Measurements from ENCODE around the gene ARRB1.

ARRB1 gene

DNA sequence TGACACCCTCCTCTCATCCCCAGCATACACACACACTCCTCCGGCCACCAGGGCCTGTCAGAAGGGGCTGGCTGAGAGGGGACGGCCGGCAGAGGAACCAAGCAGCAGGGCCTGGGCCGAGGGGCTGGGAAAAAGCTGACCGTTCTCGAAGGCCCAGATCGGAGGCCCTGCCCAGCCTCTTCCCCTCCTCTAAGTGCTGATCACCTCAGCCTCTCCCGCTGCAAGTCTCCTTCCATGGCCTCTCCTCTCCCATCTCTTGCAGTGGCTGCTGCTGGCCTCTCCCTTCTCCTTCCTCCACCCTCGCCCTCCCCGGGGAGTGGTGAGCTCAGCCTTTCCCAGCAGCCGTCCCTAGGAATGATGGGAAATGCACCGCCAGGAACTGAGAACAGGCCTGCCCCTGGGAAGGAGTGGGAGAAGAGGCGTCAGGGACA, 39.6 kb downstream of the ARRB1 start:
- H3K27ac ChIP-seq, result peak overlapping the region; percentile 49
- TF ChIP-seq, protein P1, sequence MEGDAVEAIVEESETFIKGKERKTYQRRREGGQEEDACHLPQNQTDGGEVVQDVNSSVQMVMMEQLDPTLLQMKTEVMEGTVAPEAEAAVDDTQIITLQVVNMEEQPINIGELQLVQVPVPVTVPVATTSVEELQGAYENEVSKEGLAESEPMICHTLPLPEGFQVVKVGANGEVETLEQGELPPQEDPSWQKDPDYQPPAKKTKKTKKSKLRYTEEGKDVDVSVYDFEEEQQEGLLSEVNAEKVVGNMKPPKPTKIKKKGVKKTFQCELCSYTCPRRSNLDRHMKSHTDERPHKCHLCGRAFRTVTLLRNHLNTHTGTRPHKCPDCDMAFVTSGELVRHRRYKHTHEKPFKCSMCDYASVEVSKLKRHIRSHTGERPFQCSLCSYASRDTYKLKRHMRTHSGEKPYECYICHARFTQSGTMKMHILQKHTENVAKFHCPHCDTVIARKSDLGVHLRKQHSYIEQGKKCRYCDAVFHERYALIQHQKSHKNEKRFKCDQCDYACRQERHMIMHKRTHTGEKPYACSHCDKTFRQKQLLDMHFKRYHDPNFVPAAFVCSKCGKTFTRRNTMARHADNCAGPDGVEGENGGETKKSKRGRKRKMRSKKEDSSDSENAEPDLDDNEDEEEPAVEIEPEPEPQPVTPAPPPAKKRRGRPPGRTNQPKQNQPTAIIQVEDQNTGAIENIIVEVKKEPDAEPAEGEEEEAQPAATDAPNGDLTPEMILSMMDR (IDR thresholded peaks at IDR 0.05; ENCODE audit: low read depth, low read length), result no peak
- peaks cover 4% of the 10 kb centered on the region for H3K36me3 ChIP-seq
- no peaks in the 10 kb centered on the region for H3K27me3 ChIP-seq (ENCODE audit: insufficient read depth, low read depth, severe bottlenecking)
- no peak overlapping the region for H3K4me3 ChIP-seq (ENCODE audit: low read depth, low read length)
- DNase-seq, result peak; percentile 41
- no peaks in the 10 kb centered on the region for H3K9me3 ChIP-seq (ENCODE audit: severe bottlenecking)

DNA sequence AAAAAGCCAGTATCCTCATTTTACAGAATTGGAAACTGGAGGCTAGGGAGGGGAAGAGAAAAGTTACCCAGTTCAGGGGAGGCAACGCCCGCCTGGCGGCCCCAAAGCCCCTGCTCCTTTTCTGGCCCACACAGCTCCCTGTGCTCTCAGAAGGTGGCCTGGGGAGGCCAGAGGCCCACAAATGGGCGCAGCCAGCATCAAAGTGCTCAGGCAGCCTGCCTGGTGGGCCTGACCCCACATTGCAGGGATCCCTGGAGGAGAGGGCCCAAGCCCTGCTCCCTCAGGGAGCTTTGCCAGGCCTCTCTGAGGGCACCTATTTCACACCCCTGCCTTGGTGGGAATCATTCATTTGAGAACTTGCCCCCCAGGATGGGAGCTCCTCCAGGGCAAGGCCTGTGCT, 42.5 kb downstream of the ARRB1 start:
- H3K27ac ChIP-seq, result no peak overlapping the region

DNA sequence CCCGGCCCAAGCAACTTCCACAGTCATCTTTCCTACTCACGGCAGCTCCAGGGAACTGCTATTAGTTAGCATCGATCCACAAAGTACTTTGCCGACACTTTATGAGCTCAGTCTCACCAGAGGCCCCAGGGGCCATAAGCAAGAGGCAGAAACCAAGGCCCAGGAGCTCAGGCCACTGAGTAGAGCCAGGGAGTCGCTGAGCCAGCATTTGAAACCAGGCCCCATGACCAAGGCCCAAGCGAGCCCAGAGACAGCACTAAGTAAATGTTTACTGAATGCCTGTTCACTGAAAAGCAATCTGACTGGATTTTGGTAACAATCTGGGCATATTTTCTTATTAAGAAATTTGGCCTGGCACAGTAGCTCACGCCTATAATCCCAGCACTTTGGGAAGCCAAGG, 43.3 kb downstream of the ARRB1 start:
- no peaks in the 10 kb centered on the region for H3K27me3 ChIP-seq (ENCODE audit: insufficient read depth, low read depth, severe bottlenecking)
- no peak overlapping the region for H3K4me3 ChIP-seq (ENCODE audit: low read depth, low read length)
- TF ChIP-seq, protein P1 (IDR thresholded peaks at IDR 0.05; ENCODE audit: low read depth, low read length), result no peak
- H3K9me3 ChIP-seq (ENCODE audit: severe bottlenecking), result no peaks in the 10 kb centered on the region
- peaks cover 4% of the 10 kb centered on the region for H3K36me3 ChIP-seq
- DNase-seq, result no peak
- H3K27ac ChIP-seq, result no peak overlapping the region

More for the DNA sequence above, 42.5 kb downstream of the ARRB1 start:
- Histone ChIP-seq H3K27me3 (ENCODE audit: insufficient read depth, low read depth, severe bottlenecking) (no peaks in the 10 kb centered on the region), H3K36me3 (peaks cover 4% of the 10 kb centered on the region), H3K9me3 (ENCODE audit: severe bottlenecking) (no peaks in the 10 kb centered on the region), H3K4me3 (ENCODE audit: low read depth, low read length) (no peak overlapping the region)
- TF ChIP-seq, protein P1 (IDR thresholded peaks at IDR 0.05; ENCODE audit: low read depth, low read length), result no peak
- DNase-seq, result no peak

DNA sequence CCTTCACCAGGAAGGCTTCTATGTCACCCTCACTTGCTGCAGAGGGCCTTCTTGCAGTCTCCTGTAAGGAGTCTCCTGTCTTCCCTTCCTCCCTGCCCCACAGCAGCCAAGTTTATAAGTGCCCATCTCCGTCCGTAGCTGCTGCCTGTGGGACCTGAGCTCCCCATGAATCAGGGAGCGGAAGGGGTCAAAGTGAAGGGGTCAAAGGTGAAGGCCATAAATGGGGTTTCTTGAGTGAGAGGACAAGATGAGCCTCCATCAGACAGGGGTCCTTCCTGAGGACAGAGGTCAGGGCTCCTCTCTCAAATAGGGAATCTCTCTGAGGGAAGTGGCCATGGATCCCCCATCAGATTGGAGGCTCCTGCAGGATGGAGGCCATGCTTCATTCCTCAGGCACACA, 44.4 kb downstream of the ARRB1 start:
- DNase-seq, result no peak
- Histone ChIP-seq H3K4me3 (ENCODE audit: low read depth, low read length) (no peak overlapping the region), H3K36me3 (no peaks in the 10 kb centered on the region; the same call in 1 of the 2 replicates), H3K27me3 (ENCODE audit: insufficient read depth, low read depth, severe bottlenecking) (no peaks in the 10 kb centered on the region), H3K27ac (no peak overlapping the region), H3K9me3 (ENCODE audit: severe bottlenecking) (no peaks in the 10 kb centered on the region)
- TF ChIP-seq, protein P1 (IDR thresholded peaks at IDR 0.05; ENCODE audit: low read depth, low read length), result no peak

DNA sequence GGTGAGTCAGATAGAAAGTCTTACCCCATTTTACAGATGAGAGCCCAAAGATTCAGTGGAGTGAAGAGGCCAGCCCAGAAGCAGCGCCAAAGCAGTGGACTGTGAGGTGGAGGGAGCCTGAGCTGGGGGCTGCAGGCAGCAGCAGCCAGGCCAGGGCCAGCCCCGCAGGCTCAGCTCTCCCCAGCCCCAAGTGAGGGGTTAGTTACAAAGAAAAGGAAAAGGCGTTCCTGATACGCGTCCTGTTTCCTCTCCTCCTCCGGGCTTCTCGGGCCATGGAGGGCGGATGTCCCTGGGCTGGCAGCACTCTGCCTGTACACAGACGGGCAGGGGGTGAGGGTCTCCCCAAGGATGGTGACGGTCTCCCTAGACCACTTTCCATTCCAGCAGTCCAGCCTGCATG, 44.9 kb downstream of the ARRB1 start:
- Histone ChIP-seq H3K9me3 (ENCODE audit: severe bottlenecking) (no peaks in the 10 kb centered on the region), H3K36me3 (no peaks in the 10 kb centered on the region; the same call in 1 of the 2 replicates), H3K4me3 (ENCODE audit: low read depth, low read length) (no peak overlapping the region), H3K27ac (no peak overlapping the region), H3K27me3 (ENCODE audit: insufficient read depth, low read depth, severe bottlenecking) (no peaks in the 10 kb centered on the region)
- DNase-seq, result no peak
- TF ChIP-seq, protein P1 (IDR thresholded peaks at IDR 0.05; ENCODE audit: low read depth, low read length), result no peak

DNA sequence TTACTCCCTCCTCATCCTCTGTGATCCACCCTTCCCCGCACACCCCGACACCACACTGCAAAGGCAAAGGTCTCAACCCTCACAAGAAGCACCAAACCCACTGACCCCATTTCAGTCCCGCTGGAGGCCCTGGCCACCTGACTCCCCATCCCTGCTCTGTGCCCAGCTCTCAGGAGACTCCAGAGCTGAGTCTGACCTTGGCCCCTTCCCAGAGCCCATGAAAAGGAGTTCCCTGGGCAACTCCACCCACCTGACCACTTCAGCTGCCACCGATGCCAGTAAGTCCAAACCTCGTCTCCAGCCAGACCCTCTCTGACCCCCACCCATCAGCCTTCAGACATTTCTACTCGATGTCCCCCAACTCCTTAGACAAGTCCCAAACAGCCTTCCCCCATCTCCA, 45.5 kb downstream of the ARRB1 start:
- DNase-seq, result no peak
- H3K27ac ChIP-seq, result no peak overlapping the region
- H3K36me3 ChIP-seq, result no peaks in the 10 kb centered on the region; the same call in 1 of the 2 replicates
- TF ChIP-seq, protein P1 (IDR thresholded peaks at IDR 0.05; ENCODE audit: low read depth, low read length), result no peak
- no peaks in the 10 kb centered on the region for H3K27me3 ChIP-seq (ENCODE audit: insufficient read depth, low read depth, severe bottlenecking)
- H3K9me3 ChIP-seq (ENCODE audit: severe bottlenecking), result no peaks in the 10 kb centered on the region
- no peak overlapping the region for H3K4me3 ChIP-seq (ENCODE audit: low read depth, low read length)

All from WERI-Rb-1 (cell line).